ENCODE measurements around the gene ADAMTSL2.

GRCh38 chr9:133622555-133622954 lies 88.1 kb downstream of the ADAMTSL2 start:
- TF ChIP-seq CTCF (IDR thresholded peaks at IDR 0.05) (no peak), POLR2AphosphoS5 (IDR thresholded peaks at IDR 0.05) (no peak)
